PC-3 (cell line): ENCODE measurements around the gene PEX10.

Experiments
- EZH2 ChIP-seq: fragments of 300-600 bp; sonication (generic); IDR thresholded peaks from one replicate; pipeline ENCODE4 v1.6.1; 2017; ENCODE audit warnings: antibody characterized with exemption, mild to moderate bottlenecking, low read length; ENCODE audit not compliant: unreplicated experiment
- TF ChIP-seq, protein P1 (sequence below): fragments of 300-600 bp; sonication (generic); conservative IDR thresholded peaks from 2 replicates; pipeline ENCODE4 v1.5.1; 2017; ENCODE audit warnings: antibody characterized with exemption, low read depth, mild to moderate bottlenecking, low read length

DNA sequence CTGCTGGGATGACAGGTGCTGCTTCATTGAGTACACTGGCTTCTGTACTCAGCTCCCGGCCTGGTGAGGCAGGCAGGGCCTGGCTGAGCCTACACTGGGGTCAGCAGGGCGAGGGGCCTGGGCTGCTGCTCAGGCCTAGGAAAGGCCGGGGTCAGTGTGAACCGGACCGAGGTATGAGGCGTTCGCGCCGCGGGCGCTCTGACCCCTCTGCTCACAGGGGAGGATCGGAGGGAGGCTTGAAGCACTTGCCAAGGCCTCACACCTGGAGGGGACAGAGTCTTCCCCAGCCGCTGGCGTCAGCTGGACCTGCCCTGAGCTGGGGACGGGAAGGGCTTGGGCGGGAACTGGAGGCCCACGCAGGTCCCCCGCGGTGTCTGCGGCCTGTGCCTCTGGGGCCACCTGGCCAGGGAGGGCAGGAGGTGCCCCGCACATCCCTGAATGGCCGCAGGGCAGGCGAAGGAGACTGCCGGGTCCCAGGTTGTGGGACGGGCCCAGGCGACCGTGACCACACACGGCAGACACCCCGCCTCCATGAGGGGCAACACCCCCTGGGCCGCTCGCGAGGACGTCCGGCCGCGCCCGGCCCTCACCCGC lies 466 bp downstream of the PEX10 start:
- TF ChIP-seq, protein P1, sequence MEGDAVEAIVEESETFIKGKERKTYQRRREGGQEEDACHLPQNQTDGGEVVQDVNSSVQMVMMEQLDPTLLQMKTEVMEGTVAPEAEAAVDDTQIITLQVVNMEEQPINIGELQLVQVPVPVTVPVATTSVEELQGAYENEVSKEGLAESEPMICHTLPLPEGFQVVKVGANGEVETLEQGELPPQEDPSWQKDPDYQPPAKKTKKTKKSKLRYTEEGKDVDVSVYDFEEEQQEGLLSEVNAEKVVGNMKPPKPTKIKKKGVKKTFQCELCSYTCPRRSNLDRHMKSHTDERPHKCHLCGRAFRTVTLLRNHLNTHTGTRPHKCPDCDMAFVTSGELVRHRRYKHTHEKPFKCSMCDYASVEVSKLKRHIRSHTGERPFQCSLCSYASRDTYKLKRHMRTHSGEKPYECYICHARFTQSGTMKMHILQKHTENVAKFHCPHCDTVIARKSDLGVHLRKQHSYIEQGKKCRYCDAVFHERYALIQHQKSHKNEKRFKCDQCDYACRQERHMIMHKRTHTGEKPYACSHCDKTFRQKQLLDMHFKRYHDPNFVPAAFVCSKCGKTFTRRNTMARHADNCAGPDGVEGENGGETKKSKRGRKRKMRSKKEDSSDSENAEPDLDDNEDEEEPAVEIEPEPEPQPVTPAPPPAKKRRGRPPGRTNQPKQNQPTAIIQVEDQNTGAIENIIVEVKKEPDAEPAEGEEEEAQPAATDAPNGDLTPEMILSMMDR, result no peak
- TF ChIP-seq EZH2, result no peak
